HepG2 (cell line): ENCODE data around the gene CHFR. TPM values are rescaled to one million over a fixed set of nuclear protein-coding genes. Genes with fewer than 3 reads are reported as not detected.
A peak's percentile ranks its signal among the peaks of the same experiment; 100 is the strongest.

Source experiments
- ATF3 ChIP-seq: sonication (generic); formaldehyde crosslinking; IDR thresholded peaks from 2 replicates; pipeline ENCODE4 v1.4.0; 2020; ENCODE audit warnings: missing genetic modification reagents
- DNMT1 ChIP-seq: sonication (generic); formaldehyde crosslinking; IDR thresholded peaks from 2 replicates; pipeline ENCODE4 v1.5.1; 2020; ENCODE audit warnings: mild to moderate bottlenecking, missing genetic modification reagents
- FOSL2 ChIP-seq: sonication (generic); formaldehyde crosslinking; IDR thresholded peaks from 2 replicates; pipeline ENCODE4 v1.4.0; 2020; ENCODE audit warnings: missing genetic modification reagents
- FOXA1 ChIP-seq, 2 experiments: fragments of 450-650 bp in 1 of 2; sonication (generic) in 1 of 2; formaldehyde crosslinking in 1 of 2; IDR thresholded peaks; 2 replicates each; pipeline versions ENCODE4 v1.4.0 to v1.6.1; 2016 to 2020; ENCODE audit warnings: missing genetic modification reagents in 1 of 2
- JUN ChIP-seq: sonication (generic); formaldehyde crosslinking; IDR thresholded peaks from 2 replicates; pipeline ENCODE4 v1.4.0; 2020; ENCODE audit warnings: mild to moderate bottlenecking, missing genetic modification reagents
- KDM6A ChIP-seq: IDR thresholded peaks from 2 replicates; pipeline ENCODE4 v1.6.1; 2016; ENCODE audit warnings: low read depth
- MBNL3 ChIP-seq: fragments of 250-450 bp; sonication (Bioruptor Pico); conservative IDR thresholded peaks from 2 replicates; pipeline ENCODE4 v1.8.0; 2022; ENCODE audit warnings: mild to moderate bottlenecking, inconsistent platforms
- PHB2 ChIP-seq: fragments of 450-650 bp; IDR thresholded peaks from 2 replicates; pipeline ENCODE4 v1.6.1; 2018; ENCODE audit not compliant: partially characterized antibody
- PRMT3 ChIP-seq: sonication (generic); formaldehyde crosslinking; IDR thresholded peaks from 2 replicates; pipeline ENCODE4 v1.8.1; 2022; ENCODE audit warnings: low read depth, mild to moderate bottlenecking, moderate library complexity, missing genetic modification reagents, borderline replicate concordance
- PTBP1 ChIP-seq: fragments of 200-400 bp; formaldehyde crosslinking; IDR thresholded peaks from 2 replicates; pipeline ENCODE4 v1.6.1; 2018; ENCODE audit warnings: low read length, low read depth; ENCODE audit not compliant: poor library complexity, severe bottlenecking
- SATB2 ChIP-seq: sonication (generic); formaldehyde crosslinking; IDR thresholded peaks from 2 replicates; pipeline ENCODE4 v1.5.0; 2020; ENCODE audit warnings: missing genetic modification reagents
- SP1 ChIP-seq, 2 experiments: fragments of 450-650 bp in 1 of 2; sonication (generic) in 1 of 2; formaldehyde crosslinking in 1 of 2; IDR thresholded peaks; 2 replicates each; pipeline versions ENCODE4 v1.4.0 to v1.6.1; 2016 to 2020; ENCODE audit warnings: missing genetic modification reagents in 1 of 2
- TCF7 ChIP-seq: sonication (generic); IDR thresholded peaks from 2 replicates; pipeline ENCODE4 v1.6.1; 2016; ENCODE audit warnings: antibody characterized with exemption, low read depth
- ZGPAT ChIP-seq: IDR thresholded peaks from 2 replicates; pipeline ENCODE4 v1.6.1; 2016; ENCODE audit warnings: mild to moderate bottlenecking
- ZNF160 ChIP-seq: sonication (generic); formaldehyde crosslinking; IDR thresholded peaks from 2 replicates; pipeline ENCODE4 v1.8.0; 2022; ENCODE audit warnings: mild to moderate bottlenecking, inconsistent platforms, missing genetic modification reagents
- ZNF570 ChIP-seq: sonication (generic); formaldehyde crosslinking; IDR thresholded peaks from 2 replicates; pipeline ENCODE4 v1.4.0; 2020; ENCODE audit warnings: mild to moderate bottlenecking, missing genetic modification reagents, borderline replicate concordance
- ZNF747 ChIP-seq: sonication (generic); formaldehyde crosslinking; IDR thresholded peaks from 2 replicates; pipeline ENCODE4 v1.8.1; 2023; ENCODE audit warnings: missing genetic modification reagents, mild to moderate bottlenecking, borderline replicate concordance
- ZNF780A ChIP-seq: sonication (generic); formaldehyde crosslinking; IDR thresholded peaks from 2 replicates; pipeline ENCODE4 v1.8.0; 2022; ENCODE audit warnings: mild to moderate bottlenecking, missing genetic modification reagents, moderate library complexity
- ZNF850 ChIP-seq: sonication (generic); formaldehyde crosslinking; conservative IDR thresholded peaks from 2 replicates; pipeline ENCODE4 v1.9.0; 2021; ENCODE audit warnings: mild to moderate bottlenecking, missing genetic modification reagents
- ZSCAN20 ChIP-seq: sonication (generic); formaldehyde crosslinking; IDR thresholded peaks from 2 replicates; pipeline ENCODE4 v1.4.0; 2020; ENCODE audit warnings: missing genetic modification reagents, mild to moderate bottlenecking, borderline replicate concordance
- polyA plus RNA-seq, 8 experiments: library from polyadenylated mRNA; depleted of rRNA in 3 of 8; stranded (reverse) in 7 of 8; unstranded in 1 of 8; fragments of >200 nt; fragmentation: Illumina TruSeq in 4 of 8; extraction: Trizol in 4 of 8; gene quantifications; 2 replicates each; pipeline versions ENCODE4 v1.2.1 to v1.2.3, GENCODE V29; 2011 to 2016; ENCODE audit warnings: low read depth in 4 of 8, missing spikeins in 1 of 8, mixed read lengths in 1 of 8; ENCODE audit not compliant: insufficient read depth in 1 of 8
- total RNA-seq, 5 experiments: library from RNA; depleted of rRNA; stranded (reverse); fragments of >200 nt; fragmentation: Illumina TruSeq; extraction: Trizol; gene quantifications; 2 replicates each; pipeline ENCODE4 v1.2.3, GENCODE V29; 2016; ENCODE audit warnings: low read depth in 1 of 5
- TF ChIP-seq, protein P1 (sequence below): sonication (generic); formaldehyde crosslinking; IDR thresholded peaks from 2 replicates; pipeline ENCODE4 v1.4.0; 2020; ENCODE audit warnings: missing genetic modification reagents

CHFR gene
- total and polyA plus RNA-seq, 2 of the 13 experiments (the other 11 are each of a cell fraction or from before 2014, with no cell fraction given), result 21.4 to 21.5 TPM

GRCh38 chr12:132828706-132829534, 58.5 kb downstream of the CHFR start, which contains the start of gene GOLGA3 (continued):
- no peak for TF ChIP-seq ZNF780A
- TF ChIP-seq FOXA1 (IDR thresholded peaks at IDR 0.05), result no peak
- TF ChIP-seq FOXA1 (CRISPR knock-in tag; IDR thresholded peaks at IDR 0.05), result 0 out of 2 replicates have a peak, but pooled peaks have one; percentile 6
- no peak for TF ChIP-seq SP1 (IDR thresholded peaks at IDR 0.05)
- TF ChIP-seq SP1 (CRISPR knock-in tag; IDR thresholded peaks at IDR 0.05), result peak; percentile 90
- TF ChIP-seq ZNF570 (CRISPR knock-in tag), result no peak
- TF ChIP-seq FOSL2 (CRISPR knock-in tag), result peak; percentile 42; the same call in 1 of the 2 replicates
- TF ChIP-seq PRMT3 (CRISPR knock-in tag), result 0 out of 2 replicates have a peak, but pooled peaks have one; percentile 20
- TF ChIP-seq, protein P1, sequence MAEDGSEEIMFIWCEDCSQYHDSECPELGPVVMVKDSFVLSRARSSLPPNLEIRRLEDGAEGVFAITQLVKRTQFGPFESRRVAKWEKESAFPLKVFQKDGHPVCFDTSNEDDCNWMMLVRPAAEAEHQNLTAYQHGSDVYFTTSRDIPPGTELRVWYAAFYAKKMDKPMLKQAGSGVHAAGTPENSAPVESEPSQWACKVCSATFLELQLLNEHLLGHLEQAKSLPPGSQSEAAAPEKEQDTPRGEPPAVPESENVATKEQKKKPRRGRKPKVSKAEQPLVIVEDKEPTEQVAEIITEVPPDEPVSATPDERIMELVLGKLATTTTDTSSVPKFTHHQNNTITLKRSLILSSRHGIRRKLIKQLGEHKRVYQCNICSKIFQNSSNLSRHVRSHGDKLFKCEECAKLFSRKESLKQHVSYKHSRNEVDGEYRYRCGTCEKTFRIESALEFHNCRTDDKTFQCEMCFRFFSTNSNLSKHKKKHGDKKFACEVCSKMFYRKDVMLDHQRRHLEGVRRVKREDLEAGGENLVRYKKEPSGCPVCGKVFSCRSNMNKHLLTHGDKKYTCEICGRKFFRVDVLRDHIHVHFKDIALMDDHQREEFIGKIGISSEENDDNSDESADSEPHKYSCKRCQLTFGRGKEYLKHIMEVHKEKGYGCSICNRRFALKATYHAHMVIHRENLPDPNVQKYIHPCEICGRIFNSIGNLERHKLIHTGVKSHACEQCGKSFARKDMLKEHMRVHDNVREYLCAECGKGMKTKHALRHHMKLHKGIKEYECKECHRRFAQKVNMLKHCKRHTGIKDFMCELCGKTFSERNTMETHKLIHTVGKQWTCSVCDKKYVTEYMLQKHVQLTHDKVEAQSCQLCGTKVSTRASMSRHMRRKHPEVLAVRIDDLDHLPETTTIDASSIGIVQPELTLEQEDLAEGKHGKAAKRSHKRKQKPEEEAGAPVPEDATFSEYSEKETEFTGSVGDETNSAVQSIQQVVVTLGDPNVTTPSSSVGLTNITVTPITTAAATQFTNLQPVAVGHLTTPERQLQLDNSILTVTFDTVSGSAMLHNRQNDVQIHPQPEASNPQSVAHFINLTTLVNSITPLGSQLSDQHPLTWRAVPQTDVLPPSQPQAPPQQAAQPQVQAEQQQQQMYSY (CRISPR knock-in tag), result no peak
- no peak for TF ChIP-seq ZNF850 (CRISPR knock-in tag)
- peak; percentile 49; the same call in 1 of the 2 replicates for TF ChIP-seq ZNF160
- TF ChIP-seq SATB2 (CRISPR knock-in tag), result no peak
- no peak for TF ChIP-seq MBNL3 (CRISPR knock-in tag)
- 0 out of 2 replicates have a peak, but pooled peaks have one; percentile 24 for TF ChIP-seq DNMT1 (CRISPR knock-in tag)
- TF ChIP-seq ZGPAT, result peak; percentile 90
- TF ChIP-seq TCF7, result peak; percentile 68
- 0 out of 2 replicates have a peak, but pooled peaks have one; percentile 15 for TF ChIP-seq JUN
- peak; percentile 54; the same call in 1 of the 2 replicates for TF ChIP-seq ATF3
- TF ChIP-seq ZNF747 (CRISPR knock-in tag), result no peak
- TF ChIP-seq ZSCAN20 (CRISPR knock-in tag), result no peak
- no peak for TF ChIP-seq PHB2
- TF ChIP-seq PTBP1, result peak; percentile 45
- TF ChIP-seq KDM6A, result no peak
